22Rv1 (cell line): ENCODE results near the gene ZSCAN12.
"Not testable (repeated sequence)": the region's sequence is repeated elsewhere in the genome, so short reads cannot be mapped to it uniquely, and the experiment has no call there.

ENCODE experiments used
- H3K27ac ChIP-seq: fragments of 450-650 bp; 2 replicates; pipeline ENCODE4 v1.5.1; 2017
- CTCF ChIP-seq: fragments of 450-650 bp; IDR thresholded peaks from 2 replicates; pipeline ENCODE4 v1.5.1; 2017; ENCODE audit warnings: mild to moderate bottlenecking
- ZFX ChIP-seq: fragments of 450-650 bp; IDR thresholded peaks from 2 replicates; pipeline ENCODE4 v1.6.1; 2017; ENCODE audit warnings: antibody characterized with exemption, borderline replicate concordance

ZSCAN12 gene

DNA sequence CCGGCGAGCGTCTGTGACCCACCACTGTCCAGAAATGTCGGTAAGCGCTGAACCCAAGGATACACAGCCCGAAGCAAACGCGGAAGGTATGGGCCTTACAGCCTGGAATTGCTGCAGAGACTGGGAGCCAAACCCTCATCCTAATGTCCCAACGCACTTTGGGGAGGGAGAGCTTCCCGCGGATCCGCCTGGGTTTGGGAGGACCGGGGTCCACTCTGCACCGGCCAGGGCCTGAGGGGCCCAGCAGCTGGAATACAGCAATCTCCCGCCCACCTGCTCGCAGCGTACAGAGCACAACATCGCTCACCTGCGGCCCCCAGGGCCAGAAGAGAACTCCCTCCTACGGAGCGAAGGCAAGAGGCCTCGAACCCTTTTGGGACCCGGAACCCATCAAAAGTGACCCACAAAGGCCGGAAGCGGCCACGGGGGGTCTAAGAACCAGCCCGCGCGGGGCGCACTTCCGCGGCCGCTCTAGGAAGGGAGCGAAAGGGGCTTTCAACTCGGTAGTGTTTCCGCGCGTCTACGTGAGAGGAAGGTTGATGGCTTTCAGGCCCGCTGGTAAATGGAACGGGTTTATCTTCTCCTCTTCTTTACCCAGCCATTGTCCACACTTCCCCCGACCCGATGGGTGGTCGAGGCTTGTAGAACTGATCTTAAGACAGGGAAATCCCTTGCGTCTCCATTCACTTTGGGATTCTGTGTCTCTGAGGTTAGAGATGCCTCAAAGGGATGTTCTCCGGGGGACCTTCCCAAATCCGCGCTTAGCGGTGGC is at the start of gene ZSCAN12:
Gene ZSCAN12, minus strand, starts transcription at position 398 of the 772 bp plus-strand sequence. CDS start 1,342 bp downstream, outside the sequence.
- no peak within 1 kb of the TSS for H3K27ac ChIP-seq
- TF ChIP-seq ZFX, result no peak
- TF ChIP-seq CTCF, result no peak

GRCh38 chr6:28449056-28449455 is 49.5 kb upstream of the ZSCAN12 start:
- no peak overlapping the region for H3K27ac ChIP-seq
- no peak for TF ChIP-seq CTCF

DNA sequence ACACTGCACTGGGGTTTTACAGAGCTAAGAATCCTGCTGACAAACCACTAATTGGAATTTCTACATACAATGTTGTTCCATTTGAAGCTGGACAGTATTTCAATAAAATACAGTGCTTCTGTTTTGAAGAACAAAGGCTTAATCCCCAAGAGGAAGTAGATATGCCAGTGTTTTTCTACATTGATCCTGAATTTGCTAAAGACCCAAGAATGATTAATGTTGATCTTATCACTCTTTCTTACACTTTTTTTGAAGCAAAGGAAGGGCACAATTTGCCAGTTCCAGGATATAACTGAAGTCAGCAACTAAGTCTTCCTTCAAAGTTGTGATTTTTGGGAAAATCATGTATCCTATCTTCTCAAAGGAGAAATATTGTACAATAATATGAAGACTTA is 48.0 kb upstream of the ZSCAN12 start:
- not testable (repeated sequence) for H3K27ac ChIP-seq

GRCh38 chr6:28446818-28447511 is 47.4 kb upstream of the ZSCAN12 start:
- TF ChIP-seq ZFX (no peak), CTCF (no peak)
- H3K27ac ChIP-seq, result no peak overlapping the region

DNA sequence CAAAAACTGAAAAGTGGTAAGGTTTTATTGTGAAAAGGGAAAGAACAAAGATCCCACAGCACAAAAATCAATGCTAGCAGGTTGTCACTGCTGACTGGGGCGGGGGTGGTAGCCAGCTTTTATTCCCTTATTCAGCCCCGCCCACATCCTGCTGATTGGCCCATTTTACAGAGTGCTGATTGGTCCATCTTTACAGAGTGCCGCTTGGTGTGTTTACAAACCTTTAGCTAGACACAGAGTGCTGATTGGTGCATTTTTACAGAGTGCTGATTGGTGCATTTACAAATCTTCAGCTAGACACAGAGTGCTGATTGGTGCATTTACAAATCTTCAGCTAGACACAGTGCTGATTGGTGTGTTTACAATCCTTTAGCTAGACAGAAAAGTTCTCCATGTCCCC is 45.2 kb upstream of the ZSCAN12 start:
- H3K27ac ChIP-seq, result not testable (repeated sequence)

GRCh38 chr6:28443112-28443773 is 43.7 kb upstream of the ZSCAN12 start, which contains the start of gene ZSCAN23:
ZSCAN23 (minus strand) TSS chr6:28443491; CDS start chr6:28436266, 7,225 bp downstream.
- no peak for TF ChIP-seq ZFX
- TF ChIP-seq CTCF, result no peak
- peak within 1 kb of the TSS; percentile 54 for H3K27ac ChIP-seq

DNA sequence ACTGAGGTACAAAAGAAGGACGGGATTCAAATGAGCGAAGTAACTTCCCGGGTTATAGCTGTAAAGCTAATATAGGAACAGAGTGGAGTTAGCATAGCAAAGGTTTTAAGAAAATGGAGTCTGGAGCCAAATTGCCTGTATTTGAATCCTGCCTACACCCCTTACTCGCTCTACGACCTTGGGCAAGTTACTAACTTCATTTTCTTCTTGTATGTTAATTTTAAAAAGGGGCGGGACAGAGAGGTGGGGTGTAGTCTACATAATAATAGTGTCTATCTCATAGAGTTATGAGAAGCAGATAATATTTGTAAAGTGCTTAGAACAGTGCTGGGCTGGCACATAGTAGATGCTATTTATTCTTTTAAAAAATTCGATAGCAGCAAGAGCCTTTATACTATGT is 43.0 kb upstream of the ZSCAN12 start:
- TF ChIP-seq CTCF (no peak), ZFX (no peak)
- H3K27ac ChIP-seq, result peak overlapping the region; percentile 54

GRCh38 chr6:28436404-28436803 is 36.9 kb upstream of the ZSCAN12 start:
- TF ChIP-seq ZFX (no peak), CTCF (no peak)
- no peak overlapping the region for H3K27ac ChIP-seq
